ENCODE results near the gene ARHGAP15.
A peak's percentile ranks its signal among the peaks of the same experiment; 100 is the strongest.

ARHGAP15 gene

GRCh38 chr2:143176606-143177005 lies 47.4 kb downstream of the ARHGAP15 start:
- no peak for DNase-seq

DNA sequence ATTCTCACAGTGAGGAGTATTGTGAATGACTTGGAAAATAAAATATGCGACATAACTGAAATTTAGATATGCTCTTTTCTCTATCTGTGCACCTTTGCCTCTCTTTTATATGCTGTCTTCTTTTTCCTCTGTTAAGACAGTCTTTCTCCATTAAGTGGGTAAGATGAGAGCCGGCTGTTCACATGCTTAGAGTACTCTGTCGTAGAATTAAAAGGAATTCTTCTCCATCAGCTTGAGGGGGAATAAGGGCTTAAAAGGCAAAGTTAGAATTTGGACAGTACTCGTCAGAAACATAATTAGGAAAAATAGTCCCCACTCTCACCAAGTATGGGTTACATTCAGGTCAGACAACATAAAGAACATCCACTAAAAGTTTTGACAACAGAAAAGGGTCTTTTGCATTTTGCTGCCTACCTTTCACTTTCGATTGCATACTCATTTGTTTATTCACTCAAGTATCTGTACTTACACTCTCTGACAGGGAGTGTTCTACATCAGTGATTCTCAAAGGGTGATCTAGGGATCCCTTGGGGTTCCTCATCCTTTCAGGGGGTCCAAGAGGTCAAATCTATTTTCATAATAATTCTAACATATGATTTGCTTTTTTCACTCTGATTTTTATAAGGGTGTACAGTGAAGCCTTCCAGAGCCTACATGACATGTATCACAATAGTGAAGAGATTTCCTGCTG lies 48.0 kb downstream of the ARHGAP15 start:
- no peak for DNase-seq

- DNase-seq, result no peak
These were observed 52.3 kb downstream of the ARHGAP15 start for GRCh38 chr2:143181494-143181893.

- DNase-seq, result no peak
These were observed 53.4 kb downstream of the ARHGAP15 start for GRCh38 chr2:143182649-143183048.

- DNase-seq, result no peak
These were observed 54.7 kb downstream of the ARHGAP15 start for GRCh38 chr2:143183804-143184463.

- no peak for DNase-seq
These were observed 57.7 kb downstream of the ARHGAP15 start for GRCh38 chr2:143186876-143187275.

DNA sequence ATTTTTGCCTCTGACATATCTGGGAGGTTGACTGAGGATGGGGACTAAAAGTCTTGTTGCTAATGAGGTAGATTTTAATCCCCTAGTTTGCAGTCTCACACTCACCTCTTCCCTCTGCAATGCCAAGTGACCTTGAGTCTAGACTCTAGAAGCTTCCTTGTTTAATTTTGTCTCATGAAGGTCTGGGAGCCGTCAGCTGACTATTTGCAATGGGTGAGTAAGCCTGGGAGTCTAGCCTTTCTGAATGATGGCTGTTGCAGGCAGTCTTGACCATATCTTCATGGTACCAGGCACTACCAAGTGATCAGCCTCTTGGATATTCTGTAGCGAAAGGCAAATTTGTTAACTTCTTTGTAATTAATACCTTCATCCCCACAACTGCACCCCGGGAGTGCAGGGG lies 61.2 kb downstream of the ARHGAP15 start:
- no peak for DNase-seq

DNA sequence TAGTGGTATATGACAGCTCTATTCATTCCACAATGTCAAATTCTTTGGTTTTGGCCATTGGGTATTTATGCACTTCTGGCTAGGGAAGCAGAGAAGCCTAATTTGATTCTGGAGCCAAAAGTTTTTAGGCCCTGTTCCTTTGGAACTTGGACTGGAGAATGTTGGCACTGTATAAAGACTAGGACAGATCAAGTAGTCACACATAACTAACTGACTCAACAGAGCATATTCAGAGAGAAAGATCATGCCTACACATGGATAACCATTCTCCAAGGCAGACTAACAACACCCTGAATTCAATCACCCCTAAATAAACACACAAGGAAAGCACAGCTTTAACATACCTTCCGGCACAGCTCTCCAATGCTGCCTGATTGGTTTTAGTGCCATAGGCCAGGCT lies 62.9 kb downstream of the ARHGAP15 start:
- no peak for DNase-seq

GRCh38 chr2:143192716-143193115 lies 63.5 kb downstream of the ARHGAP15 start:
- no peak for DNase-seq

- DNase-seq, result peak; percentile 57
These were observed 63.9 kb downstream of the ARHGAP15 start for GRCh38 chr2:143193121-143193520.

GRCh38 chr2:143195511-143195910 lies 66.3 kb downstream of the ARHGAP15 start:
- DNase-seq, result no peak

GRCh38 chr2:143204062-143204461 lies 74.8 kb downstream of the ARHGAP15 start:
- no peak for DNase-seq

- no peak for DNase-seq
These were observed 76.0 kb downstream of the ARHGAP15 start for GRCh38 chr2:143205106-143205764.

DNA sequence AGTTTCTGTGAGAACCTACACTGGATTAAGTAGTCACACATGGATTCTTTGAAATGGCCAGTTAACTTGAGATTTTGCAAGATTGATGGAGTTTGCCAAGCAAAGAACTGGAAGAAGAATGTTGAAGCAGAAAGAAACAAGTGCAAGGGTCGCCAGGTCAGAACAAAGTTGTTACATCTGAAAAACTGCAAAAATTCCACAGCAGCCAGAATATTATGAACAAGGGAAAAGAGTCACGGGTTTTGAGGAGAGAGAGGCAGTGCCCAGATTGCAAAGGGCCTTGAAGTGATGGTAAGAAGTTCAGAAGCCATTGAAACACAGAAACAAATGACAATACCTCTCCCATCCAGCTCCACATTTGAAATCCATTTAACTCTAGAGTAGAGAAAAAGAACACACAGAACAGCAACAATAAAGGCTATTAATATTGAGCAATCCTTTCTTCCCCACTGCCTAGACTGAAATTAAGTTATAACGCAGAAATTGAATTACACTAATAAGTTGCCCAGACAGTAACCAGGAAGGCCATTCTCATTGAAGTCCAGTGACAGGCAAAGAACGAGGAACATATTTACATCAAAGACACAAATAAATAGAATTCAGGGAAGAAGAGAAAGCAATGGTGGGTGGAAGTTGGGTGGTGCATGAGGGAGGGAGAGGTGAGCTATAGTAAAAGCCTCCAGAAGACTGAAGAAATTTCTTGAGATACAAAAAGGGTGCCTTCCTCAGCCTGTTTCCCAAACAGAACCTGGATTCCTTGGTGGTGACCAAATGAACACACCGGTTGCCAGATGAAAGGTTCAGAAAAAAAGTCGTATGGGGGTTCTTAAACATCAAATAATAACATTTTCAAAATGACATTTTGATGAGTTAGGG lies 80.6 kb downstream of the ARHGAP15 start:
- DNase-seq, result no peak

DNA sequence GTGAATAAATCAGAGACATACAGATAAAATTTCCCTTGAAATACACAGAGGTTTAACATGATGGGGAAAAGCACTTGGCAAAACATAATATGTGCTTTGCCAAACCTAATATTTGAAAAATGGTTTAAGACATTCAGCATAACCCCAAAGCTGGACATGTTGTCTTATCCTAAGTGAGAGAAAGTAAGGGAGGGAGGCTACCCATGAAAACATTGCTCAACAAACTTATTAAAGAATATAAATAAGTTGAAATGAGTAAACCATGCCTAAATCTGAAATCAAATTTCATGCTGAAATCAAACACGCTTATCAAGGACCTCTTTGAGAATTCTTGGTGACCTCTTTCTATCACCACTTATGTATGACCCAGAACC lies 81.2 kb downstream of the ARHGAP15 start:
- DNase-seq, result no peak

- DNase-seq, result no peak
These were observed 88.4 kb downstream of the ARHGAP15 start for GRCh38 chr2:143217512-143218115.

- DNase-seq, result no peak
These were observed 89.4 kb downstream of the ARHGAP15 start for GRCh38 chr2:143218621-143219020.

GRCh38 chr2:143219266-143219665 lies 90.0 kb downstream of the ARHGAP15 start:
- DNase-seq, result no peak

- DNase-seq, result no peak
These were observed 94.3 kb downstream of the ARHGAP15 start for GRCh38 chr2:143223556-143223955.

- no peak for DNase-seq
These were observed 96.7 kb downstream of the ARHGAP15 start for GRCh38 chr2:143225931-143226330.

- no peak for DNase-seq
These were observed 97.7 kb downstream of the ARHGAP15 start for GRCh38 chr2:143226714-143227541.

- no peak for DNase-seq
These were observed 100.2 kb downstream of the ARHGAP15 start for GRCh38 chr2:143229411-143229810.
